ENCODE data around the gene EXOSC7. TPM values are rescaled to one million over a fixed set of nuclear protein-coding genes. Genes with fewer than 3 reads are reported as not detected.

EXOSC7 gene
- total and polyA plus RNA-seq, 10 of the 15 experiments (the other 5 are each of a cell fraction or from before 2014, with no cell fraction given): 58.0 to 193 (median 82.9) TPM

GRCh38 chr3:44939581-44940036, 36.4 kb upstream of the EXOSC7 start:
- H3K9ac ChIP-seq (ENCODE audit: control insufficient read depth, insufficient read depth, low read length): no peak overlapping the region
- in situ Hi-C loops (cut with MboI) (no loop called here), intact Hi-C loops (cut with micrococcal nuclease; ENCODE audit: unreplicated experiment) (no loop called here)
- no peak for TF ChIP-seq NFYA (IDR thresholded peaks at IDR 0.05; ENCODE audit: borderline replicate concordance, low read depth, low read length)
- TF ChIP-seq USF2 (IDR thresholded peaks at IDR 0.05; ENCODE audit: borderline replicate concordance, low read depth, low read length): no peak
- TF ChIP-seq ZNF207 (IDR thresholded peaks at IDR 0.05; ENCODE audit: borderline replicate concordance): no peak
- no peak for TF ChIP-seq TCF12 (IDR thresholded peaks at IDR 0.05; ENCODE audit: low read depth, low read length)
- no peak for TF ChIP-seq POLR2AphosphoS2 (IDR thresholded peaks at IDR 0.05; ENCODE audit: low read depth, low read length)
- DNase-seq (ENCODE audit: low read depth, low spot score) (no peak), ATAC-seq (no peak), FAIRE-seq (no peak)
- H3K4me3 ChIP-seq: no peak overlapping the region
- H2AFZ ChIP-seq (ENCODE audit: control insufficient read depth, low read depth, low read length): no peak overlapping the region
- H3K9me3 ChIP-seq (replicated peaks; ENCODE audit: control insufficient read depth, insufficient read depth, low read length): no peaks in the 10 kb centered on the region
- no peaks in the 10 kb centered on the region for H3K4me1 ChIP-seq (ENCODE audit: control insufficient read depth, insufficient read depth, low read length)
- POLR2A ChIA-PET: no interaction called here
- WGBS (ENCODE audit: insufficient coverage, insufficient replicate concordance, low lambda C conversion rate, missing lambda C conversion rate): 76% methylated on average over 6 of the region's 6 CpGs
- RAD21 ChIA-PET (ENCODE audit: unreplicated experiment): no interaction called here
- H3K27ac ChIP-seq (ENCODE audit: control insufficient read depth, insufficient read depth): no peak overlapping the region
- H3K36me3 ChIP-seq (ENCODE audit: control insufficient read depth in 2 of 2, insufficient read depth in 2 of 2, low read length in 1 of 2): peaks cover 6 to 23% of the 10 kb centered on the region in 2 experiments
- no peaks in the 10 kb centered on the region for H3K27me3 ChIP-seq (replicated peaks in 1 of 2; ENCODE audit: control insufficient read depth in 2 of 2, insufficient read depth in 2 of 2, low read length in 1 of 2)
- no peaks in the 10 kb centered on the region for H3K79me2 ChIP-seq (ENCODE audit: control insufficient read depth, insufficient read depth, low read length)
- SMC1A ChIA-PET (ENCODE audit: uncharacterized antibody, unreplicated experiment): no interaction called here
- no peaks in the 10 kb centered on the region for H4K20me1 ChIP-seq (ENCODE audit: control insufficient read depth, insufficient read depth)
- CTCF ChIA-PET: no interaction called here
- no peak overlapping the region for H3K4me2 ChIP-seq (ENCODE audit: control insufficient read depth, insufficient read depth)
- BruUV-seq (replicated peaks): no TSS peak

- RAD21 ChIA-PET (ENCODE audit: unreplicated experiment): interaction anchor here (0.7 to 0.9 kb wide), 2 partner anchors 13 to 70 kb away, joined by 3 to 4 read pairs; no protein-coding TSS in a partner anchor
- Histone ChIP-seq H3K27me3 (replicated peaks in 1 of 2; ENCODE audit: control insufficient read depth in 2 of 2, insufficient read depth in 2 of 2, low read length in 1 of 2) (no peaks in the 10 kb centered on the region), H3K79me2 (ENCODE audit: control insufficient read depth, insufficient read depth, low read length) (no peaks in the 10 kb centered on the region), H4K20me1 (ENCODE audit: control insufficient read depth, insufficient read depth) (no peaks in the 10 kb centered on the region), H3K27ac (ENCODE audit: control insufficient read depth, insufficient read depth) (no peak overlapping the region), H3K9ac (ENCODE audit: control insufficient read depth, insufficient read depth, low read length) (no peak overlapping the region), H3K4me3 (no peak overlapping the region), H2AFZ (ENCODE audit: control insufficient read depth, low read depth, low read length) (no peak overlapping the region), H3K4me1 (ENCODE audit: control insufficient read depth, insufficient read depth, low read length) (no peaks in the 10 kb centered on the region; the same call in 1 of the 2 replicates), H3K36me3 (ENCODE audit: control insufficient read depth in 2 of 2, insufficient read depth in 2 of 2, low read length in 1 of 2) (peaks cover 9 to 27% of the 10 kb centered on the region in 2 experiments), H3K9me3 (replicated peaks; ENCODE audit: control insufficient read depth, insufficient read depth, low read length) (no peaks in the 10 kb centered on the region), H3K4me2 (ENCODE audit: control insufficient read depth, insufficient read depth) (no peak overlapping the region)
- BruUV-seq (replicated peaks): no TSS peak
- SMC1A ChIA-PET (ENCODE audit: uncharacterized antibody, unreplicated experiment): interaction anchor here (0.6 to 0.7 kb wide), 2 partner anchors 37 to 548 kb away, joined by 3 read pairs; no protein-coding TSS in a partner anchor
- DNase-seq (ENCODE audit: low read depth, low spot score) (no peak), FAIRE-seq (no peak), ATAC-seq (no peak)
- CTCF ChIA-PET: interaction anchor here (0.8 kb wide), 1 partner anchor 34 kb away, joined by 3 read pairs; no protein-coding TSS in a partner anchor
- WGBS (ENCODE audit: insufficient coverage, insufficient replicate concordance, low lambda C conversion rate, missing lambda C conversion rate): 86% methylated on average over 9 of the region's 9 CpGs
- in situ Hi-C loops (cut with MboI) (no loop called here), intact Hi-C loops (cut with micrococcal nuclease; ENCODE audit: unreplicated experiment) (no loop called here)
- POLR2A ChIA-PET: no interaction called here
- TF ChIP-seq ZNF24 (IDR thresholded peaks at IDR 0.05) (no peak), MYB (IDR thresholded peaks at IDR 0.05; ENCODE audit: borderline replicate concordance, low read depth, low read length) (no peak), SIN3A (IDR thresholded peaks at IDR 0.05; ENCODE audit: low read depth, low read length) (no peak), TCF12 (IDR thresholded peaks at IDR 0.05; ENCODE audit: low read depth, low read length) (no peak), ZBED1 (IDR thresholded peaks at IDR 0.05; ENCODE audit: borderline replicate concordance) (no peak), CUX1 (IDR thresholded peaks at IDR 0.05; ENCODE audit: insufficient replicate concordance, low read depth, low read length) (no peak), JUND (IDR thresholded peaks at IDR 0.05; ENCODE audit: low read depth, low read length) (no peak)
These were observed 33.7 kb upstream of the EXOSC7 start for GRCh38 chr3:44942202-44942921.

Data from GM12878 (cell line).